ENCODE data around the gene PI4K2B.

The PI4K2B gene

DNA sequence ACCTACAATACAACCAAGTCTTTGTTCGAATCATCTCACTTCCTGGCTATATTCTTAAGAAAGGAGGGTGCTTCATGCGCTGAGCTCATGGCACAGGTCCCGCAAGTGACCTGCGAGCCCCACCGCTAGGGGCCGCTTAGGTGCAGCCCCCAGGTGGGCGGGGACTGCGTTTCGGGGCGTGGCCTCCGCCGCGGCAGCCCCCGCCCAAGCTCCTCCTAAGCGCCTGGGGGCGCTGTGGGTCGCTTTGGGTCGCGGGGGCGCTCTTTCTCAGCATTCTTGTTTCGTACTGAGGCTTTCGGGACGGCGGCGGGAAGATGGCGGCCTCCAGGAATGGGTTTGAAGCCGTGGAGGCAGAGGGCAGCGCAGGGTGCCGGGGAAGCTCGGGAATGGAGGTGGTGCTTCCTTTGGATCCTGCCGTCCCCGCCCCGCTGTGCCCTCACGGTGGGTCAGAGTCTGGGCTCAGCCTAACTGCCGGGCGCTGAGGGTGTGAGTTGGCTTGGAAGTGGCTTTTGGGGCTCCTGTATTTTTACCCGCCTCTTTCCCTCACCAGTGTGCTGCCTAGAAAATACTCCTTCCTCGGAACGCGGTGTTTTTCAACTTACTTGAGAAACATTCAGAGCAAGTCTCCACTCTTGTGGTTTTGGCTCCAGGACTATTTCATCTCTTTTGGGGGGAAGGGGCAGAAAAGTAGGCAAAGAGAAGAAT is 78.8 kb downstream of the PI4K2B start, which contains the start of gene ZCCHC4 (continued):
- TF ChIP-seq ZNF391 (tag by site-specific recombination; IDR thresholded peaks at IDR 0.05; ENCODE audit: borderline replicate concordance, low read depth) (peak; percentile 92; the same call in 1 of the 2 replicates), ZNF146 (tag by site-specific recombination; IDR thresholded peaks at IDR 0.05) (0 out of 2 replicates have a peak, but pooled peaks have one; percentile 17), SP2 (tag by site-specific recombination; IDR thresholded peaks at IDR 0.05) (peak; percentile 67), ZNF114 (tag by site-specific recombination; IDR thresholded peaks at IDR 0.05) (no peak), ZNF544 (tag by site-specific recombination; IDR thresholded peaks at IDR 0.05) (no peak), ZNF169 (tag by site-specific recombination; IDR thresholded peaks at IDR 0.05) (no peak), ZFP37 (tag by site-specific recombination; IDR thresholded peaks at IDR 0.05) (peak; percentile 57; the same call in 1 of the 2 replicates), ZNF629 (tag by site-specific recombination; IDR thresholded peaks at IDR 0.05) (peak; percentile 79), ZNF785 (tag by site-specific recombination; IDR thresholded peaks at IDR 0.05) (no peak), ZNF341 (tag by site-specific recombination; IDR thresholded peaks at IDR 0.05; ENCODE audit: low read depth) (no peak), ZNF10 (tag by site-specific recombination; IDR thresholded peaks at IDR 0.05) (no peak), BCL11B (tag by site-specific recombination; IDR thresholded peaks at IDR 0.05; ENCODE audit: low read depth) (no peak), ZNF366 (tag by site-specific recombination; conservative IDR thresholded peaks at IDR 0.05) (no peak; the same call in 1 of the 2 replicates), ZNF48 (tag by site-specific recombination; IDR thresholded peaks at IDR 0.05) (no peak), ZSCAN16 (tag by site-specific recombination; IDR thresholded peaks at IDR 0.05) (no peak)
- TF ChIP-seq, protein P1, sequence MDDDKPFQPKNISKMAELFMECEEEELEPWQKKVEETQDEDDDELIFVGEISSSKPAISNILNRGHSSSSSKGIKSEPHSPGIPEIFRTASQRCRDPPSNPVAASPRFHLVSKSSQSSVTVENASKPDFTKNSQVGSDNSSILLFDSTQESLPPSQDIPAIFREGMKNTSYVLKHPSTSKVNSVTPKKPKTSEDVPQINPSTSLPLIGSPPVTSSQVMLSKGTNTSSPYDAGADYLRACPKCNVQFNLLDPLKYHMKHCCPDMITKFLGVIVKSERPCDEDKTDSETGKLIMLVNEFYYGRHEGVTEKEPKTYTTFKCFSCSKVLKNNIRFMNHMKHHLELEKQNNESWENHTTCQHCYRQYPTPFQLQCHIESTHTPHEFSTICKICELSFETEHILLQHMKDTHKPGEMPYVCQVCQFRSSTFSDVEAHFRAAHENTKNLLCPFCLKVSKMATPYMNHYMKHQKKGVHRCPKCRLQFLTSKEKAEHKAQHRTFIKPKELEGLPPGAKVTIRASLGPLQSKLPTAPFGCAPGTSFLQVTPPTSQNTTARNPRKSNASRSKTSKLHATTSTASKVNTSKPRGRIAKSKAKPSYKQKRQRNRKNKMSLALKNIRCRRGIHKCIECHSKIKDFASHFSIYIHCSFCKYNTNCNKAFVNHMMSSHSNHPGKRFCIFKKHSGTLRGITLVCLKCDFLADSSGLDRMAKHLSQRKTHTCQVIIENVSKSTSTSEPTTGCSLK (tag by site-specific recombination; IDR thresholded peaks at IDR 0.05), result no peak
- TF ChIP-seq, protein P2, sequence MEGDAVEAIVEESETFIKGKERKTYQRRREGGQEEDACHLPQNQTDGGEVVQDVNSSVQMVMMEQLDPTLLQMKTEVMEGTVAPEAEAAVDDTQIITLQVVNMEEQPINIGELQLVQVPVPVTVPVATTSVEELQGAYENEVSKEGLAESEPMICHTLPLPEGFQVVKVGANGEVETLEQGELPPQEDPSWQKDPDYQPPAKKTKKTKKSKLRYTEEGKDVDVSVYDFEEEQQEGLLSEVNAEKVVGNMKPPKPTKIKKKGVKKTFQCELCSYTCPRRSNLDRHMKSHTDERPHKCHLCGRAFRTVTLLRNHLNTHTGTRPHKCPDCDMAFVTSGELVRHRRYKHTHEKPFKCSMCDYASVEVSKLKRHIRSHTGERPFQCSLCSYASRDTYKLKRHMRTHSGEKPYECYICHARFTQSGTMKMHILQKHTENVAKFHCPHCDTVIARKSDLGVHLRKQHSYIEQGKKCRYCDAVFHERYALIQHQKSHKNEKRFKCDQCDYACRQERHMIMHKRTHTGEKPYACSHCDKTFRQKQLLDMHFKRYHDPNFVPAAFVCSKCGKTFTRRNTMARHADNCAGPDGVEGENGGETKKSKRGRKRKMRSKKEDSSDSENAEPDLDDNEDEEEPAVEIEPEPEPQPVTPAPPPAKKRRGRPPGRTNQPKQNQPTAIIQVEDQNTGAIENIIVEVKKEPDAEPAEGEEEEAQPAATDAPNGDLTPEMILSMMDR (tag by site-specific recombination; IDR thresholded peaks at IDR 0.05), result peak; percentile 97
- TF ChIP-seq, protein P3, sequence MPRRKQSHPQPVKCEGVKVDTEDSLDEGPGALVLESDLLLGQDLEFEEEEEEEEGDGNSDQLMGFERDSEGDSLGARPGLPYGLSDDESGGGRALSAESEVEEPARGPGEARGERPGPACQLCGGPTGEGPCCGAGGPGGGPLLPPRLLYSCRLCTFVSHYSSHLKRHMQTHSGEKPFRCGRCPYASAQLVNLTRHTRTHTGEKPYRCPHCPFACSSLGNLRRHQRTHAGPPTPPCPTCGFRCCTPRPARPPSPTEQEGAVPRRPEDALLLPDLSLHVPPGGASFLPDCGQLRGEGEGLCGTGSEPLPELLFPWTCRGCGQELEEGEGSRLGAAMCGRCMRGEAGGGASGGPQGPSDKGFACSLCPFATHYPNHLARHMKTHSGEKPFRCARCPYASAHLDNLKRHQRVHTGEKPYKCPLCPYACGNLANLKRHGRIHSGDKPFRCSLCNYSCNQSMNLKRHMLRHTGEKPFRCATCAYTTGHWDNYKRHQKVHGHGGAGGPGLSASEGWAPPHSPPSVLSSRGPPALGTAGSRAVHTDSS (tag by site-specific recombination; IDR thresholded peaks at IDR 0.05), result peak; percentile 35; the same call in 1 of the 2 replicates
- TF ChIP-seq, protein P4, sequence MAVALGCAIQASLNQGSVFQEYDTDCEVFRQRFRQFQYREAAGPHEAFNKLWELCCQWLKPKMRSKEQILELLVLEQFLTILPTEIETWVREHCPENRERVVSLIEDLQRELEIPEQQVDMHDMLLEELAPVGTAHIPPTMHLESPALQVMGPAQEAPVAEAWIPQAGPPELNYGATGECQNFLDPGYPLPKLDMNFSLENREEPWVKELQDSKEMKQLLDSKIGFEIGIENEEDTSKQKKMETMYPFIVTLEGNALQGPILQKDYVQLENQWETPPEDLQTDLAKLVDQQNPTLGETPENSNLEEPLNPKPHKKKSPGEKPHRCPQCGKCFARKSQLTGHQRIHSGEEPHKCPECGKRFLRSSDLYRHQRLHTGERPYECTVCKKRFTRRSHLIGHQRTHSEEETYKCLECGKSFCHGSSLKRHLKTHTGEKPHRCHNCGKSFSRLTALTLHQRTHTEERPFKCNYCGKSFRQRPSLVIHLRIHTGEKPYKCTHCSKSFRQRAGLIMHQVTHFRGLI (tag by site-specific recombination; IDR thresholded peaks at IDR 0.05), result peak; percentile 58; the same call in 1 of the 2 replicates
- TF ChIP-seq, protein P5, sequence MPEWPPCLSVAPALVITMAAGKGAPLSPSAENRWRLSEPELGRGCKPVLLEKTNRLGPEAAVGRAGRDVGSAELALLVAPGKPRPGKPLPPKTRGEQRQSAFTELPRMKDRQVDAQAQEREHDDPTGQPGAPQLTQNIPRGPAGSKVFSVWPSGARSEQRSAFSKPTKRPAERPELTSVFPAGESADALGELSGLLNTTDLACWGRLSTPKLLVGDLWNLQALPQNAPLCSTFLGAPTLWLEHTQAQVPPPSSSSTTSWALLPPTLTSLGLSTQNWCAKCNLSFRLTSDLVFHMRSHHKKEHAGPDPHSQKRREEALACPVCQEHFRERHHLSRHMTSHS (tag by site-specific recombination; IDR thresholded peaks at IDR 0.05), result no peak
- TF ChIP-seq, protein P6, sequence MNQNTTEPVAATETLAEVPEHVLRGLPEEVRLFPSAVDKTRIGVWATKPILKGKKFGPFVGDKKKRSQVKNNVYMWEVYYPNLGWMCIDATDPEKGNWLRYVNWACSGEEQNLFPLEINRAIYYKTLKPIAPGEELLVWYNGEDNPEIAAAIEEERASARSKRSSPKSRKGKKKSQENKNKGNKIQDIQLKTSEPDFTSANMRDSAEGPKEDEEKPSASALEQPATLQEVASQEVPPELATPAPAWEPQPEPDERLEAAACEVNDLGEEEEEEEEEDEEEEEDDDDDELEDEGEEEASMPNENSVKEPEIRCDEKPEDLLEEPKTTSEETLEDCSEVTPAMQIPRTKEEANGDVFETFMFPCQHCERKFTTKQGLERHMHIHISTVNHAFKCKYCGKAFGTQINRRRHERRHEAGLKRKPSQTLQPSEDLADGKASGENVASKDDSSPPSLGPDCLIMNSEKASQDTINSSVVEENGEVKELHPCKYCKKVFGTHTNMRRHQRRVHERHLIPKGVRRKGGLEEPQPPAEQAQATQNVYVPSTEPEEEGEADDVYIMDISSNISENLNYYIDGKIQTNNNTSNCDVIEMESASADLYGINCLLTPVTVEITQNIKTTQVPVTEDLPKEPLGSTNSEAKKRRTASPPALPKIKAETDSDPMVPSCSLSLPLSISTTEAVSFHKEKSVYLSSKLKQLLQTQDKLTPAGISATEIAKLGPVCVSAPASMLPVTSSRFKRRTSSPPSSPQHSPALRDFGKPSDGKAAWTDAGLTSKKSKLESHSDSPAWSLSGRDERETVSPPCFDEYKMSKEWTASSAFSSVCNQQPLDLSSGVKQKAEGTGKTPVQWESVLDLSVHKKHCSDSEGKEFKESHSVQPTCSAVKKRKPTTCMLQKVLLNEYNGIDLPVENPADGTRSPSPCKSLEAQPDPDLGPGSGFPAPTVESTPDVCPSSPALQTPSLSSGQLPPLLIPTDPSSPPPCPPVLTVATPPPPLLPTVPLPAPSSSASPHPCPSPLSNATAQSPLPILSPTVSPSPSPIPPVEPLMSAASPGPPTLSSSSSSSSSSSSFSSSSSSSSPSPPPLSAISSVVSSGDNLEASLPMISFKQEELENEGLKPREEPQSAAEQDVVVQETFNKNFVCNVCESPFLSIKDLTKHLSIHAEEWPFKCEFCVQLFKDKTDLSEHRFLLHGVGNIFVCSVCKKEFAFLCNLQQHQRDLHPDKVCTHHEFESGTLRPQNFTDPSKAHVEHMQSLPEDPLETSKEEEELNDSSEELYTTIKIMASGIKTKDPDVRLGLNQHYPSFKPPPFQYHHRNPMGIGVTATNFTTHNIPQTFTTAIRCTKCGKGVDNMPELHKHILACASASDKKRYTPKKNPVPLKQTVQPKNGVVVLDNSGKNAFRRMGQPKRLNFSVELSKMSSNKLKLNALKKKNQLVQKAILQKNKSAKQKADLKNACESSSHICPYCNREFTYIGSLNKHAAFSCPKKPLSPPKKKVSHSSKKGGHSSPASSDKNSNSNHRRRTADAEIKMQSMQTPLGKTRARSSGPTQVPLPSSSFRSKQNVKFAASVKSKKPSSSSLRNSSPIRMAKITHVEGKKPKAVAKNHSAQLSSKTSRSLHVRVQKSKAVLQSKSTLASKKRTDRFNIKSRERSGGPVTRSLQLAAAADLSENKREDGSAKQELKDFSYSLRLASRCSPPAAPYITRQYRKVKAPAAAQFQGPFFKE (tag by site-specific recombination; IDR thresholded peaks at IDR 0.05; ENCODE audit: borderline replicate concordance), result no peak
- TF ChIP-seq, protein P7, sequence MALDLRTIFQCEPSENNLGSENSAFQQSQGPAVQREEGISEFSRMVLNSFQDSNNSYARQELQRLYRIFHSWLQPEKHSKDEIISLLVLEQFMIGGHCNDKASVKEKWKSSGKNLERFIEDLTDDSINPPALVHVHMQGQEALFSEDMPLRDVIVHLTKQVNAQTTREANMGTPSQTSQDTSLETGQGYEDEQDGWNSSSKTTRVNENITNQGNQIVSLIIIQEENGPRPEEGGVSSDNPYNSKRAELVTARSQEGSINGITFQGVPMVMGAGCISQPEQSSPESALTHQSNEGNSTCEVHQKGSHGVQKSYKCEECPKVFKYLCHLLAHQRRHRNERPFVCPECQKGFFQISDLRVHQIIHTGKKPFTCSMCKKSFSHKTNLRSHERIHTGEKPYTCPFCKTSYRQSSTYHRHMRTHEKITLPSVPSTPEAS (tag by site-specific recombination; IDR thresholded peaks at IDR 0.05), result no peak

Measured in HEK293 (cell line).